ENCODE results near the gene NFATC1. TPM values are rescaled to one million over a fixed set of nuclear protein-coding genes. Genes with fewer than 3 reads are reported as not detected.

Gene NFATC1
- total and polyA plus RNA-seq, 2 experiments from 2014 or later = 4.2 to 11.3 TPM

GRCh38 chr18:79393635-79394533, 1.8 kb upstream of the NFATC1 start:
- Histone ChIP-seq H3K4me1 (ENCODE audit: insufficient read depth) (peaks cover 22% of the 10 kb centered on the region), H3K9me2 (replicated peaks; ENCODE audit: insufficient read depth) (no peaks in the 10 kb centered on the region), H3K36me3 (replicated peaks; ENCODE audit: insufficient read depth, low read depth) (no peaks in the 10 kb centered on the region), H3K27me3 (peaks cover 76% of the 10 kb centered on the region), H3K4me3 (peak overlapping the region; percentile 25), H2AFZ (peak overlapping the region; percentile 68), H3K4me2 (peak overlapping the region; percentile 93), H3K9me3 (ENCODE audit: low read depth) (no peaks in the 10 kb centered on the region), H3K79me2 (no peaks in the 10 kb centered on the region), H3K27ac (peak overlapping the region; percentile 67), H4K20me1 (ENCODE audit: insufficient read depth, poor library complexity, severe bottlenecking) (no peaks in the 10 kb centered on the region)
- peak; percentile 89 for DNase-seq (ENCODE audit: low spot score)
- WGBS (ENCODE audit: low lambda C conversion rate, missing lambda C conversion rate) = 1% methylated on average over 34 of the region's 83 CpGs
- TF ChIP-seq EZH2 (IDR thresholded peaks at IDR 0.05; ENCODE audit: borderline replicate concordance) = no peak
- TF ChIP-seq CTCF (IDR thresholded peaks at IDR 0.05; ENCODE audit: poor library complexity) = no peak
- TF ChIP-seq EZH2phosphoT487 (IDR thresholded peaks at IDR 0.05; ENCODE audit: low read depth, severe bottlenecking, unreplicated experiment) = no peak

- DNase-seq (ENCODE audit: low spot score) = peak; percentile 64
- WGBS (ENCODE audit: low lambda C conversion rate, missing lambda C conversion rate) = 2% methylated on average over 64 of the region's 67 CpGs
- Histone ChIP-seq H3K4me3 (no peak overlapping the region), H4K20me1 (ENCODE audit: insufficient read depth, poor library complexity, severe bottlenecking) (no peaks in the 10 kb centered on the region), H3K27me3 (peaks cover 74% of the 10 kb centered on the region), H2AFZ (peak overlapping the region; percentile 68), H3K4me2 (peak overlapping the region; percentile 93), H3K4me1 (ENCODE audit: insufficient read depth) (peaks cover 25% of the 10 kb centered on the region), H3K27ac (peak overlapping the region; percentile 67), H3K36me3 (replicated peaks; ENCODE audit: insufficient read depth, low read depth) (no peaks in the 10 kb centered on the region), H3K9me2 (replicated peaks; ENCODE audit: insufficient read depth) (no peaks in the 10 kb centered on the region), H3K79me2 (no peaks in the 10 kb centered on the region), H3K9me3 (ENCODE audit: low read depth) (no peaks in the 10 kb centered on the region)
- TF ChIP-seq EZH2 (IDR thresholded peaks at IDR 0.05; ENCODE audit: borderline replicate concordance) (peak; percentile 71), EZH2phosphoT487 (IDR thresholded peaks at IDR 0.05; ENCODE audit: low read depth, severe bottlenecking, unreplicated experiment) (peak; percentile 59), CTCF (IDR thresholded peaks at IDR 0.05; ENCODE audit: poor library complexity) (no peak)
Observed at GRCh38 chr18:79394534-79395307, 1.0 kb upstream of the NFATC1 start.

- Histone ChIP-seq H3K79me2 (no peaks in the 10 kb centered on the region), H2AFZ (no peak overlapping the region), H4K20me1 (ENCODE audit: insufficient read depth, poor library complexity, severe bottlenecking) (no peaks in the 10 kb centered on the region), H3K27ac (peak overlapping the region; percentile 67), H3K9me3 (ENCODE audit: low read depth) (no peaks in the 10 kb centered on the region), H3K4me3 (no peak overlapping the region), H3K27me3 (peaks cover 69% of the 10 kb centered on the region), H3K36me3 (replicated peaks; ENCODE audit: insufficient read depth, low read depth) (no peaks in the 10 kb centered on the region), H3K4me2 (peak overlapping the region; percentile 93), H3K4me1 (ENCODE audit: insufficient read depth) (peaks cover 25% of the 10 kb centered on the region), H3K9me2 (replicated peaks; ENCODE audit: insufficient read depth) (no peaks in the 10 kb centered on the region)
- DNase-seq (ENCODE audit: low spot score) = no peak
- WGBS (ENCODE audit: low lambda C conversion rate, missing lambda C conversion rate) = 0% methylated on average over 15 of the region's 34 CpGs
- TF ChIP-seq EZH2phosphoT487 (IDR thresholded peaks at IDR 0.05; ENCODE audit: low read depth, severe bottlenecking, unreplicated experiment) (no peak), EZH2 (IDR thresholded peaks at IDR 0.05; ENCODE audit: borderline replicate concordance) (no peak), CTCF (IDR thresholded peaks at IDR 0.05; ENCODE audit: poor library complexity) (no peak)
Observed at GRCh38 chr18:79395308-79395640, 456 bp upstream of the NFATC1 start.
